22Rv1 (cell line): ENCODE measurements around the gene GAK.

Experiments used
- H3K27ac ChIP-seq: fragments of 450-650 bp; 2 replicates; pipeline ENCODE4 v1.5.1; 2017
- CTCF ChIP-seq: fragments of 450-650 bp; IDR thresholded peaks from 2 replicates; pipeline ENCODE4 v1.5.1; 2017; ENCODE audit warnings: mild to moderate bottlenecking
- ZFX ChIP-seq: fragments of 450-650 bp; IDR thresholded peaks from 2 replicates; pipeline ENCODE4 v1.6.1; 2017; ENCODE audit warnings: antibody characterized with exemption, borderline replicate concordance

GAK gene

GRCh38 chr4:830601-831482, 101.3 kb downstream of the GAK start:
- TF ChIP-seq ZFX, result no peak
- TF ChIP-seq CTCF, result no peak
- no peak overlapping the region for H3K27ac ChIP-seq

GRCh38 chr4:829761-830600, 102.1 kb downstream of the GAK start:
- TF ChIP-seq ZFX (no peak), CTCF (no peak)
- no peak overlapping the region for H3K27ac ChIP-seq

- TF ChIP-seq CTCF, result no peak
- TF ChIP-seq ZFX, result no peak
- H3K27ac ChIP-seq, result no peak overlapping the region
Measured at GRCh38 chr4:829291-829690, 102.8 kb downstream of the GAK start.

- no peak overlapping the region for H3K27ac ChIP-seq
- TF ChIP-seq ZFX, result no peak
- no peak for TF ChIP-seq CTCF
Measured at GRCh38 chr4:828641-829271, 103.4 kb downstream of the GAK start.

GRCh38 chr4:827209-828081, 104.7 kb downstream of the GAK start:
- no peak overlapping the region for H3K27ac ChIP-seq
- TF ChIP-seq CTCF, result no peak
- TF ChIP-seq ZFX, result no peak

- H3K27ac ChIP-seq, result no peak overlapping the region
- TF ChIP-seq ZFX (no peak), CTCF (no peak)
Measured at GRCh38 chr4:826508-827208, 105.5 kb downstream of the GAK start.
